HepG2 (cell line): Measurements from ENCODE around the gene ADM5. TPM values are rescaled to one million over a fixed set of nuclear protein-coding genes. Genes with fewer than 3 reads are reported as not detected.

Experiments
- AGO2 ChIP-seq: fragments of 200-400 bp; formaldehyde crosslinking; optimal IDR thresholded peaks from 2 replicates; pipeline ENCODE3; 2017; ENCODE audit warnings: mild to moderate bottlenecking, low read depth, low read length, moderate library complexity
- ETV5 ChIP-seq: IDR thresholded peaks from 2 replicates; pipeline ENCODE4 v1.6.1; 2018; ENCODE audit warnings: missing biosample characterization, missing genetic modification reagents, inconsistent platforms, borderline replicate concordance
- FOXJ3 ChIP-seq: sonication (generic); formaldehyde crosslinking; IDR thresholded peaks from 2 replicates; pipeline ENCODE4 v1.4.0; 2020; ENCODE audit warnings: missing genetic modification reagents, mild to moderate bottlenecking, borderline replicate concordance
- MAFG ChIP-seq: sonication (generic); formaldehyde crosslinking; IDR thresholded peaks from 2 replicates; pipeline ENCODE4 v1.5.1; 2020; ENCODE audit warnings: mild to moderate bottlenecking, missing genetic modification reagents
- NFE2L1 ChIP-seq: sonication (generic); formaldehyde crosslinking; IDR thresholded peaks from 2 replicates; pipeline ENCODE4 v1.4.0; 2020; ENCODE audit warnings: missing genetic modification reagents, mild to moderate bottlenecking, borderline replicate concordance
- PRPF4 ChIP-seq: fragments of 200-400 bp; formaldehyde crosslinking; IDR thresholded peaks from 2 replicates; pipeline ENCODE4 v1.6.1; 2016; ENCODE audit warnings: low read length, low read depth; ENCODE audit not compliant: poor library complexity, severe bottlenecking
- RORA ChIP-seq: sonication (generic); formaldehyde crosslinking; IDR thresholded peaks from 2 replicates; pipeline ENCODE4 v1.5.0; 2020; ENCODE audit warnings: mild to moderate bottlenecking, missing genetic modification reagents, moderate library complexity
- SOX6 ChIP-seq, 2 experiments: fragments of 450-650 bp in 1 of 2; sonication (generic) in 1 of 2; formaldehyde crosslinking in 1 of 2; IDR thresholded peaks; 2 replicates each; pipeline versions ENCODE4 v1.4.0 to v1.6.1; 2017 to 2020; ENCODE audit warnings: antibody characterized with exemption in 1 of 2, mild to moderate bottlenecking in 1 of 2, missing genetic modification reagents in 1 of 2
- USF2 ChIP-seq, 2 experiments: sonication (generic) in 1 of 2; formaldehyde crosslinking in 1 of 2; IDR thresholded peaks; 2 replicates each; pipeline versions ENCODE4 v1.5.1 to v1.6.1; 2011 to 2020; ENCODE audit warnings: borderline replicate concordance in 1 of 2, low read depth in 1 of 2, low read length in 1 of 2, mild to moderate bottlenecking in 1 of 2, missing genetic modification reagents in 1 of 2, moderate library complexity in 1 of 2
- ZFX ChIP-seq: sonication (generic); formaldehyde crosslinking; IDR thresholded peaks from 2 replicates; pipeline ENCODE4 v1.4.0; 2020; ENCODE audit warnings: mild to moderate bottlenecking, low read depth, missing genetic modification reagents, moderate library complexity
- ZFY ChIP-seq: sonication (generic); formaldehyde crosslinking; IDR thresholded peaks from 2 replicates; pipeline ENCODE4 v1.4.0; 2020; ENCODE audit warnings: missing genetic modification reagents
- ZNF430 ChIP-seq: sonication (generic); formaldehyde crosslinking; IDR thresholded peaks from 2 replicates; pipeline ENCODE4 v1.9.0; 2021; ENCODE audit warnings: mild to moderate bottlenecking, missing genetic modification reagents
- ZNF607 ChIP-seq: sonication (generic); formaldehyde crosslinking; IDR thresholded peaks from 2 replicates; pipeline ENCODE4 v1.5.1; 2020; ENCODE audit warnings: missing genetic modification reagents, mild to moderate bottlenecking, borderline replicate concordance
- ZNF614 ChIP-seq: IDR thresholded peaks from 2 replicates; pipeline ENCODE4 v1.6.1; 2018; ENCODE audit warnings: missing biosample characterization, missing genetic modification reagents, inconsistent platforms, borderline replicate concordance
- ZSCAN29 ChIP-seq: sonication (generic); formaldehyde crosslinking; conservative IDR thresholded peaks from 2 replicates; pipeline ENCODE4 v1.4.0; 2020; ENCODE audit warnings: mild to moderate bottlenecking, missing genetic modification reagents
- ZSCAN31 ChIP-seq: sonication (generic); formaldehyde crosslinking; IDR thresholded peaks from 2 replicates; pipeline ENCODE4 v1.5.0; 2020; ENCODE audit warnings: low read depth, mild to moderate bottlenecking, missing genetic modification reagents
- polyA plus RNA-seq, 8 experiments: library from polyadenylated mRNA; depleted of rRNA in 3 of 8; stranded (reverse) in 7 of 8; unstranded in 1 of 8; fragments of >200 nt; fragmentation: Illumina TruSeq in 4 of 8; extraction: Trizol in 4 of 8; gene quantifications; 2 replicates each; pipeline versions ENCODE4 v1.2.1 to v1.2.3, GENCODE V29; 2011 to 2016; ENCODE audit warnings: low read depth in 4 of 8, missing spikeins in 1 of 8, mixed read lengths in 1 of 8; ENCODE audit not compliant: insufficient read depth in 1 of 8
- total RNA-seq, 5 experiments: library from RNA; depleted of rRNA; stranded (reverse); fragments of >200 nt; fragmentation: Illumina TruSeq; extraction: Trizol; gene quantifications; 2 replicates each; pipeline ENCODE4 v1.2.3, GENCODE V29; 2016; ENCODE audit warnings: low read depth in 1 of 5
- TF ChIP-seq, protein P1 (sequence below), 2 experiments: fragments of 450-650 bp in 1 of 2; sonication (generic) in 1 of 2; formaldehyde crosslinking; IDR thresholded peaks; 2 replicates each; pipeline versions ENCODE4 v1.5.0 to v1.8.0; 2020 to 2022; ENCODE audit warnings: mild to moderate bottlenecking in 1 of 2, missing genetic modification reagents in 1 of 2
- TF ChIP-seq, protein P2 (sequence below): sonication (generic); formaldehyde crosslinking; IDR thresholded peaks from 2 replicates; pipeline ENCODE4 v1.5.0; 2020; ENCODE audit warnings: mild to moderate bottlenecking, missing genetic modification reagents
- TF ChIP-seq, protein P3 (sequence below): sonication (generic); formaldehyde crosslinking; IDR thresholded peaks from 2 replicates; pipeline ENCODE4 v1.8.1; 2022; ENCODE audit warnings: low read depth, mild to moderate bottlenecking, missing genetic modification reagents

The ADM5 gene
- total and polyA plus RNA-seq, 2 of the 13 experiments (the other 11 are each of a cell fraction or from before 2014, with no cell fraction given), result 2.7 to 4.1 TPM

GRCh38 chr19:49664171-49665035 lies 25.0 kb upstream of the ADM5 start (continued):
- TF ChIP-seq, protein P1, sequence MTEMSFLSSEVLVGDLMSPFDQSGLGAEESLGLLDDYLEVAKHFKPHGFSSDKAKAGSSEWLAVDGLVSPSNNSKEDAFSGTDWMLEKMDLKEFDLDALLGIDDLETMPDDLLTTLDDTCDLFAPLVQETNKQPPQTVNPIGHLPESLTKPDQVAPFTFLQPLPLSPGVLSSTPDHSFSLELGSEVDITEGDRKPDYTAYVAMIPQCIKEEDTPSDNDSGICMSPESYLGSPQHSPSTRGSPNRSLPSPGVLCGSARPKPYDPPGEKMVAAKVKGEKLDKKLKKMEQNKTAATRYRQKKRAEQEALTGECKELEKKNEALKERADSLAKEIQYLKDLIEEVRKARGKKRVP (CRISPR knock-in tag; IDR thresholded peaks at IDR 0.05), result peak in 1 of 2 experiments; percentile 12; a peak in 1 of 4 replicates
- TF ChIP-seq PRPF4 (no peak), ZFX (CRISPR knock-in tag) (peak; percentile 88), ZNF607 (CRISPR knock-in tag) (no peak), ZSCAN29 (peak; percentile 6; the same call in 1 of the 2 replicates), ZSCAN31 (CRISPR knock-in tag) (no peak), SOX6 (IDR thresholded peaks at IDR 0.05) (no peak), SOX6 (CRISPR knock-in tag; IDR thresholded peaks at IDR 0.05) (no peak), MAFG (CRISPR knock-in tag) (no peak), ZNF614 (CRISPR knock-in tag) (no peak), RORA (CRISPR knock-in tag) (no peak), AGO2 (peak; percentile 96), USF2 (IDR thresholded peaks at IDR 0.05; ENCODE audit: low read depth, low read length) (no peak), USF2 (CRISPR knock-in tag; IDR thresholded peaks at IDR 0.05; ENCODE audit: borderline replicate concordance) (peak; percentile 49; the same call in 1 of the 2 replicates), ZNF430 (CRISPR knock-in tag) (no peak), FOXJ3 (CRISPR knock-in tag) (no peak), ZFY (CRISPR knock-in tag) (peak; percentile 76), ETV5 (CRISPR knock-in tag) (peak; percentile 40; the same call in 1 of the 2 replicates), NFE2L1 (CRISPR knock-in tag) (no peak)
- TF ChIP-seq, protein P2, sequence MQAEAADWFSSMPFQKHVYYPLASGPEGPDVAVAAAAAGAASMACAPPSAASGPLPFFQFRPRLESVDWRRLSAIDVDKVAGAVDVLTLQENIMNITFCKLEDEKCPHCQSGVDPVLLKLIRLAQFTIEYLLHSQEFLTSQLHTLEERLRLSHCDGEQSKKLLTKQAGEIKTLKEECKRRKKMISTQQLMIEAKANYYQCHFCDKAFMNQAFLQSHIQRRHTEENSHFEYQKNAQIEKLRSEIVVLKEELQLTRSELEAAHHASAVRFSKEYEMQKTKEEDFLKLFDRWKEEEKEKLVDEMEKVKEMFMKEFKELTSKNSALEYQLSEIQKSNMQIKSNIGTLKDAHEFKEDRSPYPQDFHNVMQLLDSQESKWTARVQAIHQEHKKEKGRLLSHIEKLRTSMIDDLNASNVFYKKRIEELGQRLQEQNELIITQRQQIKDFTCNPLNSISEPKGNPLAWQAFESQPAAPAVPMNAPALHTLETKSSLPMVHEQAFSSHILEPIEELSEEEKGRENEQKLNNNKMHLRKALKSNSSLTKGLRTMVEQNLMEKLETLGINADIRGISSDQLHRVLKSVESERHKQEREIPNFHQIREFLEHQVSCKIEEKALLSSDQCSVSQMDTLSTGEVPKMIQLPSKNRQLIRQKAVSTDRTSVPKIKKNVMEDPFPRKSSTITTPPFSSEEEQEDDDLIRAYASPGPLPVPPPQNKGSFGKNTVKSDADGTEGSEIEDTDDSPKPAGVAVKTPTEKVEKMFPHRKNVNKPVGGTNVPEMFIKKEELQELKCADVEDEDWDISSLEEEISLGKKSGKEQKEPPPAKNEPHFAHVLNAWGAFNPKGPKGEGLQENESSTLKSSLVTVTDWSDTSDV (CRISPR knock-in tag), result no peak
- TF ChIP-seq, protein P3, sequence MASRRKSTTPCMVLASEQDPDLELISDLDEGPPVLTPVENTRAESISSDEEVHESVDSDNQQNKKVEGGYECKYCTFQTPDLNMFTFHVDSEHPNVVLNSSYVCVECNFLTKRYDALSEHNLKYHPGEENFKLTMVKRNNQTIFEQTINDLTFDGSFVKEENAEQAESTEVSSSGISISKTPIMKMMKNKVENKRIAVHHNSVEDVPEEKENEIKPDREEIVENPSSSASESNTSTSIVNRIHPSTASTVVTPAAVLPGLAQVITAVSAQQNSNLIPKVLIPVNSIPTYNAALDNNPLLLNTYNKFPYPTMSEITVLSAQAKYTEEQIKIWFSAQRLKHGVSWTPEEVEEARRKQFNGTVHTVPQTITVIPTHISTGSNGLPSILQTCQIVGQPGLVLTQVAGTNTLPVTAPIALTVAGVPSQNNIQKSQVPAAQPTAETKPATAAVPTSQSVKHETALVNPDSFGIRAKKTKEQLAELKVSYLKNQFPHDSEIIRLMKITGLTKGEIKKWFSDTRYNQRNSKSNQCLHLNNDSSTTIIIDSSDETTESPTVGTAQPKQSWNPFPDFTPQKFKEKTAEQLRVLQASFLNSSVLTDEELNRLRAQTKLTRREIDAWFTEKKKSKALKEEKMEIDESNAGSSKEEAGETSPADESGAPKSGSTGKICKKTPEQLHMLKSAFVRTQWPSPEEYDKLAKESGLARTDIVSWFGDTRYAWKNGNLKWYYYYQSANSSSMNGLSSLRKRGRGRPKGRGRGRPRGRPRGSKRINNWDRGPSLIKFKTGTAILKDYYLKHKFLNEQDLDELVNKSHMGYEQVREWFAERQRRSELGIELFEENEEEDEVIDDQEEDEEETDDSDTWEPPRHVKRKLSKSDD (CRISPR knock-in tag), result no peak
